Stimulated activated CD8-positive, alpha-beta memory T cell treated with anti-CD3 and anti-CD28 coated beads, Interleukin-12 subunit alpha, Interleukin-12 subunit beta, amount 100 ng/mL, for 1 hour (primary cell): ENCODE results near the gene TRIB2.

ENCODE experiments used
- DNase-seq: peaks from one replicate; pipeline ENCODE4 v3.0.0-alpha.2; 2020; ENCODE audit warnings: low read depth

Gene TRIB2

GRCh38 chr2:12720754-12721378, 4.1 kb downstream of the TRIB2 start:
- no peak for DNase-seq

DNA sequence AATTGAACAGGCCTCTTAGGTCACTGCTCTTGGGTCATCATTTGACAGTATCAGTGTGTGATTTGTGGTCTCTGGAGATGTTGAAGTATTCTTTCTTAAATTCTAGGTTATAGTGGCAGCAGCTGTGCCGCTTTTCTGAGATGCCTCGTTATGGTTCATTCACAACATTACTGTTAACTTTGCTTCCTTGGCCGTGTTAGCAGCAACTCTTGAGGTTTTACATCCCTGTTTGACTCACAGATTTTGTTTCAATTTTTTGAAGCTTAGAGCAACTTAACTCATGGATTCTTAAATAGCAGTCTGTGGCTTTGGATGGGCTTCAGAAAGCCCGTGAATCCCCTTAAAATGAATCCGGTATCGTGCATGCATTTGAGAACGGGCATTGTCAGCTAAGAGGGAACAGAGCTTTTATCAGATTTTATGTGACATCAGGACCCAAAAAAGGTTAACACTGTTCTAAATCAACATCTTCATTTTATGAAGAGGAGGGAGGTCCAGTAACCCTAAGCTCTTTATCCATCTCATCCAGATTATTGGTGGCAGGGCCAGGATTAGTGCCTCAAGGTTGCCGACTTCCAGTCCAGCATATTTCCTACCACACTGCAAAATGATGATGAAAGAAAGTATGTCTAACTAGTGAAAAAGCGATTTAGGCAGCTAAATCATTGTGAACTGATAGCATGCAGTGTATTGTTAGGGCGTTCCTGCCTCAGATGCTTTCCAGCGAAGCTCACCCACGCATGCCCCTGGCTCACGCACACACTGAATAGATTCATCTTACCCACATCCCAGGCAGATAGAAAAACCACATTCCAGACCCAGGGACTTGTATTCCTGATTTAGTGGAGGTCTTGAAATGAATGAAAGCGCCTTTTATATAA, 5.1 kb downstream of the TRIB2 start:
- DNase-seq: no peak

GRCh38 chr2:12722447-12723316, 5.9 kb downstream of the TRIB2 start:
- no peak for DNase-seq

- DNase-seq: no peak
Observed at GRCh38 chr2:12723736-12724463, 7.2 kb downstream of the TRIB2 start.

- DNase-seq: no peak
Observed at GRCh38 chr2:12725233-12726187, 8.8 kb downstream of the TRIB2 start.

GRCh38 chr2:12726271-12726670, 9.5 kb downstream of the TRIB2 start:
- DNase-seq: no peak

DNA sequence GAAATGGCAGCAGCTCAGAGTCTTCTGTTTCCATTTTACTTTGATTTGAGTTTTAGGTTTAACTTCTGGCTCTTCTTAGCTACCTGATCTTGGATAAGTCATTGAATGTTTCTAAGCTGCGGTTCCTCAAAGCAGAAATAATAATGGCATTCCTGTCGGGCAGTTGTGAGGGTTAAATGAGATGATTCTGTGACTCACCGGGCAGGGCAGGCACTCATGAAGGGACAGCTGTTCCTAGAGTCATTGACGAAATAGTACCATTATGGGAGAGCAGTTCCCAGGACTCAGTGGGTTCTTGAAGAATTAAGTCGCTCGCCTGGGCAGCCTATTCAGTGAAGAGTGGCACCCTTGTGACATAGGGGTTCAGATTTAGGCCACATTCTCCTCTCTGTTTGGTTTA, 10.3 kb downstream of the TRIB2 start:
- no peak for DNase-seq

DNA sequence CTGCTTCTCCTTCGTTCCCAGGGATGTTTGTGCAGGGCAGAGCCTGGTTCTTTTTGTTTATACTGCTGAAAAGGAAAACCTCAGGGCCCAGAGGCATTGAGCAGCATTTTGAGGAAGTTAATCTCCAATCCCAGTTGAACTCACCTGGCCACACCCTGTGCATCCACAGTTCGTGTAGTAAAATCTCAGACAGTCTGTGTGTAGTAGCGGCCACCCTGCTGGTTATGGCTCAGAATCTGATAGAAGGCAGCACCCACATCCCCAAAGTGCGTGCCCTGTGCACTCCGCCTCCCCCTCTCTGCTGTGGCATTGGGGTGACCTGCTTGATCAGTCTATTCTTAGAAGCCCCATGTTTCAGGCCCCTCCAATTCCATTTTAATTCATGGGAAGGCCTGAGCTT, 10.9 kb downstream of the TRIB2 start:
- DNase-seq: no peak

- peak; percentile 14 for DNase-seq
Observed at GRCh38 chr2:12728221-12728777, 11.6 kb downstream of the TRIB2 start.

- no peak for DNase-seq
Observed at GRCh38 chr2:12730265-12730664, 13.5 kb downstream of the TRIB2 start.

DNA sequence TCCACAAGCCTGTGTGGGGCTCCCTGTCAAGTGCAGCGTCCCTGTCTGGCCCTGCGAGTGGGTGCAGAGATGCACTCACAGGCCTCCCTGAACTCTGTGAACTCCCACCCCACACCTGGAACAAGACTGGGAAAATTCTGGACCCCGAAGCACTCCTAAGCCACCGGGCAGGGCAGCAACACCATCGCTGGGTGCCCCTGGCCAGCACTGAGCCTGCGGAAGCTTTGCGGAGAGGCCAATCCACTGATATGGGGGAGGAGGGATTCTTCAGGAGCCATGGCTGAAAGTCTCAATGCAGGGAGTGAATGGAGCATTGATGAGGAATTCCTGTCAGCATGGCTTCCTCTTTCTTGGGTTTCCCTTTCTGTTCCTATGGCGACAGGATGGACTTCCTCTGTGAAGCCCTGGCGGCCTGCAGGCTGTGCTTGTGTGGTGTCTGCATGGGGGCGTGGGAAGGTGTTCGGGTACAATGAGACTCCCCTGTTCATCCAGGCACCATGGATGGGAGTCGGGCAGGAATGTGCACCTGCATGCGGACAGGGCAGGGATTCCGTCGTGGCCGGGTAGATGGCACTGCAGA, 15.1 kb downstream of the TRIB2 start:
- no peak for DNase-seq

DNA sequence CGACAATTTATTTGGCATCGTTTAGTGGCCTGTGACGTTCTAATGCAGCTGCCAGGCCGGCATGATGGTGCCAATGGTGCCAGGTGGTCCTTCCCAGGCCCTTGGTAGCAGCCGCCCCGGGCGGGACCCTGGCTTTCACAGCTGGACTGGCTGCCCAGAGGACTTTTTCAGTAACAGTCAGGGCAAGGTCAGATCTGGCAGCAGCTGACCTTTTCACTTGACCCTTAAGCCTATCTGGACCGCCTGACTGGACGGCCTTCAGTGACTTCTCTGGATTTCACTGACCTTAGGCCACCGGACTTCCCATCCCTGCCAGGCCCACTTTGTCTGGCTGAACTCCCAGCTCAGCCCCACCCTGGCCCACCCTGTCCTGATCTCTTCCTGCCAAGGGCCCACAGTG, 15.9 kb downstream of the TRIB2 start:
- DNase-seq: no peak

- DNase-seq: no peak
Observed at GRCh38 chr2:12733846-12734245, 17.1 kb downstream of the TRIB2 start.

- DNase-seq: no peak
Observed at GRCh38 chr2:12734914-12735654, 18.3 kb downstream of the TRIB2 start.

DNA sequence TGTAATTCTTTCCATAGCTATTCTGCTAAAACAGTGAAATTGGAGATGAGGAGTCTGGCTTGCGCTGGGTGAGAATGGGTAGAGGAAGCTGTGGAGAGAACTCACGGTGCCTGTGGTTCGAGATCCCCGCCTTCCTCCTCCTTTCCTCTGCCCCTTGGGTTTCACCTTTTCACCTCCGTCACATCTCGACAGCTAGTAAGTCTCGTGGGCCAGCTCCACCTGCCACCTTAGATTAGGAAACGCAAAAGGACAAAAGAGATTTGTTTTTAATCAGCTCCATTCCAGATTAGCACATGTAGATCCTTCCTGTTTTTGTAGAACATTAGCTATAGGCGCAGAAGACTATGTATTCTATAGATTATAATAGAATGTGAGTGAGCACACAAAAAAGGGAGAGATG, 20.6 kb downstream of the TRIB2 start:
- no peak for DNase-seq

DNA sequence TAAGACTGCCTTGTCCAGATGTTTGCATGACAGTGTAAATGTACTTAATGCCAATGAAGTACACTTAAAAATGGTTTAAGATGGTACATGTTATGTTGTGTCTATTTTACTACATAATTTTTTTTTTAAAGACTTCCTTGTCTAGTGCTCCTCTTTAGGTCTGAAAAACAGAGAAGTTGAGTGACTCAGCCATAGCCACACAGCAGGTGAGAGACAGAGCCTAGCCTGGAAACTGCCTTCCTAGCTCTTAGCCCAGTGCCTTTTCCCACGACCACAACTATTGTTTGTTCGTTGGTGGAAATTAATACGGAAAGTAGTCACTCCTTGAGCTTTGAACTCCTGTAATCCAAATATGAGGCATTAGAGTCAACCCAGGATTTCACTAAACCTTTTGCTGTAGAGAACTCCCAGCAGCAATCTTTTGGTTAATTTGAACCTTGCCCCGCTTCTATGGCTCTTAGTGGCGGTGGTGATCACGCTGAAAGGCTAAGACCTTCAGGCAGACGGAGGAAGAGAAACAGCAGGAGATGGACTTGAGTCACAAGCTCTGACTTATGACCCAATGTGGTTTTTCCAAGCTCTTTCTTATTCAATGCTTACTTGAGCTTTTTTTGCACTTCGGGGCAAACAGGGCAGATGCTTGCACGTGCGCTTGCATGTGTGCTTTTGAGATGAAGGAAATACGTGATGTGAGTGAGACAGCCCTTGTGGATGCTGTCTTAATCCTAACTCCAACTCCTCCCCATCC, 21.2 kb downstream of the TRIB2 start:
- DNase-seq: no peak

DNA sequence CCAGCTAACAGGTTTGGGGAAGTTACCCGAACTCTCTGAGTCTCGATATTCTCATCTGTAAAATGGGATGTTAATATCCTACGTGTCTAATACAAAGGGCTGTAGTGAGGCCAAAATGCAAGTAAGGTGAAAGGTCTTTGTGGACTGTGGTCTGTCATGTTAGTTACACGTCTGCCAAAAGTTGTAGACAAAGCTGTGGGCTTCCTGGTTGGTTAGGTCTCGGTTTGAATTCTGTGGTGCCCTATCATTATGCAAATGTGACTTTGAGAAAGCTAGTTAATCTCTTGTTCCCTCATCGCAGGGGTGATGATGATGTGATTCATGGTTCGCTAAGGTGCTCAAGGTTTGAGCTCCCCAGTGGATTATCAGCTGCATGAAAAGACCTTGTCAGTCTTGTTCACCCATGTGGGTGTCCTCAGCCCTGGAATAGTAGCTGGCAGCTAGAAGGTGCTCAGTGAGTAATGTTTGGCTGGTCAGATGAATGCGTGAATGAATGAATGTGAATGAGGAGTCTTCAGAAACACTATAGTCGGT, 23.1 kb downstream of the TRIB2 start:
- DNase-seq: no peak

- no peak for DNase-seq
Observed at GRCh38 chr2:12741380-12741779, 24.6 kb downstream of the TRIB2 start.
